Smooth muscle cell (in vitro differentiated cells): Measurements from ENCODE around the gene CCDC15. TPM values are rescaled to one million over a fixed set of nuclear protein-coding genes. Genes with fewer than 3 reads are reported as not detected.

Experiments used
- DNase-seq: peaks from one replicate; lab custom pipeline; 2025; ENCODE audit not compliant: unreplicated experiment; lab: John Stamatoyannopoulos, UW
- H2AFZ ChIP-seq: fragments of 200-600 bp; sonication (generic); 2 replicates; pipeline ENCODE4 v1.6.0; 2016; ENCODE audit warnings: antibody characterized with exemption, low read depth, mild to moderate bottlenecking
- H3F3A ChIP-seq: fragments of 200-600 bp; sonication (generic); 2 replicates; pipeline ENCODE4 v1.6.0; 2017; ENCODE audit warnings: antibody characterized with exemption, low read depth
- H3K27ac ChIP-seq: fragments of 200-600 bp; sonication (generic); 2 replicates; pipeline ENCODE4 v1.5.1; 2016; ENCODE audit warnings: low read depth, mild to moderate bottlenecking
- H3K27me3 ChIP-seq: fragments of 200-600 bp; sonication (generic); 2 replicates; pipeline ENCODE4 v1.6.1; 2016; ENCODE audit warnings: low read depth, mild to moderate bottlenecking
- H3K36me3 ChIP-seq: fragments of 200-600 bp; sonication (generic); 2 replicates; pipeline ENCODE4 v1.5.1; 2016; ENCODE audit warnings: low read depth
- H3K4me1 ChIP-seq: fragments of 200-600 bp; sonication (generic); 2 replicates; pipeline ENCODE4 v1.5.1; 2016; ENCODE audit warnings: low read depth
- H3K4me2 ChIP-seq: fragments of 200-600 bp; sonication (generic); 2 replicates; pipeline ENCODE4 v1.6.0; 2016; ENCODE audit warnings: mild to moderate bottlenecking
- H3K4me3 ChIP-seq: fragments of 200-600 bp; sonication (generic); 2 replicates; pipeline ENCODE4 v1.5.1; 2016; ENCODE audit warnings: mild to moderate bottlenecking
- H3K79me2 ChIP-seq: fragments of 200-600 bp; sonication (generic); 2 replicates; pipeline ENCODE4 v1.6.0; 2016; ENCODE audit warnings: low read depth, mild to moderate bottlenecking
- H3K9ac ChIP-seq: fragments of 200-600 bp; sonication (generic); 2 replicates; pipeline ENCODE4 v1.6.0; 2016; ENCODE audit warnings: low read depth
- H3K9me3 ChIP-seq: fragments of 200-600 bp; sonication (generic); replicated peaks from 2 replicates; pipeline ENCODE4 v1.5.1; 2016; ENCODE audit warnings: low read depth
- H4K20me1 ChIP-seq: fragments of 200-600 bp; sonication (generic); 2 replicates; pipeline ENCODE4 v1.6.0; 2016; ENCODE audit warnings: low read depth
- CTCF ChIP-seq: fragments of 200-600 bp; sonication (generic); IDR thresholded peaks from 2 replicates; pipeline ENCODE4 v1.5.1; 2017; ENCODE audit warnings: borderline replicate concordance, mild to moderate bottlenecking, antibody characterized with exemption; ENCODE audit not compliant: insufficient read depth, poor library complexity, severe bottlenecking
- WGBS: methylation state at CpG from one replicate; pipeline ENCODE4 v1.1.7; 2016; ENCODE audit warnings: low lambda C conversion rate; 5-methylcytosine and 5-hydroxymethylcytosine counted together
- polyA plus RNA-seq: library from polyadenylated mRNA; unstranded; fragments of >200 nt; fragmentation: Nextera tagmentation; extraction: Ambion mirVana; gene quantifications from 2 replicates; pipeline ENCODE4 v1.2.1, GENCODE V29; 2016
- total RNA-seq: library from RNA; depleted of rRNA; stranded (reverse); fragments of >200 nt; gene quantifications from 2 replicates; pipeline ENCODE4 v1.2.3, GENCODE V29; 2014

CCDC15 gene
- total and polyA plus RNA-seq, 2 experiments from 2014 or later: 1.9 to 4.0 TPM

GRCh38 chr11:125074511-125075241, 120.7 kb downstream of the CCDC15 start:
- Histone ChIP-seq H3K36me3 (no peaks in the 10 kb centered on the region), H3F3A (no peaks in the 10 kb centered on the region), H3K9me3 (no peaks in the 10 kb centered on the region), H3K79me2 (no peaks in the 10 kb centered on the region), H3K4me1 (peaks cover 8% of the 10 kb centered on the region), H3K4me3 (no peak overlapping the region), H2AFZ (no peak overlapping the region), H3K27ac (no peak overlapping the region), H4K20me1 (no peaks in the 10 kb centered on the region), H3K9ac (no peak overlapping the region), H3K4me2 (no peak overlapping the region), H3K27me3 (no peaks in the 10 kb centered on the region)
- no peak for DNase-seq
- TF ChIP-seq CTCF: no peak
- WGBS: 82% methylated on average over 11 of the region's 11 CpGs

GRCh38 chr11:125075242-125075625, 121.2 kb downstream of the CCDC15 start:
- Histone ChIP-seq H3K36me3 (no peaks in the 10 kb centered on the region), H4K20me1 (no peaks in the 10 kb centered on the region), H3K4me1 (peaks cover 6% of the 10 kb centered on the region), H3K4me3 (no peak overlapping the region), H3K9ac (no peak overlapping the region), H3K9me3 (no peaks in the 10 kb centered on the region), H3K27ac (peak overlapping the region; percentile 43), H3F3A (no peaks in the 10 kb centered on the region), H3K27me3 (no peaks in the 10 kb centered on the region), H3K4me2 (peak overlapping the region; percentile 52), H2AFZ (no peak overlapping the region), H3K79me2 (no peaks in the 10 kb centered on the region)
- 93% methylated on average over 7 of the region's 7 CpGs for WGBS
- no peak for DNase-seq
- no peak for TF ChIP-seq CTCF

GRCh38 chr11:125075900-125076317, 121.9 kb downstream of the CCDC15 start:
- Histone ChIP-seq H3K4me3 (no peak overlapping the region), H3K9ac (no peak overlapping the region), H2AFZ (no peak overlapping the region), H4K20me1 (no peaks in the 10 kb centered on the region), H3K36me3 (no peaks in the 10 kb centered on the region), H3F3A (no peaks in the 10 kb centered on the region), H3K9me3 (no peaks in the 10 kb centered on the region), H3K27ac (peak overlapping the region; percentile 43), H3K4me1 (no peaks in the 10 kb centered on the region), H3K27me3 (no peaks in the 10 kb centered on the region), H3K79me2 (no peaks in the 10 kb centered on the region), H3K4me2 (peak overlapping the region; percentile 52)
- peak; percentile 21 for TF ChIP-seq CTCF
- DNase-seq: no peak
- WGBS: 35% methylated on average over 11 of the region's 11 CpGs

- H3K27ac ChIP-seq: no peak overlapping the region
- H2AFZ ChIP-seq: no peak overlapping the region
- H3K4me1 ChIP-seq: no peaks in the 10 kb centered on the region
- no peaks in the 10 kb centered on the region for H3K27me3 ChIP-seq
- no peak overlapping the region for H3K9ac ChIP-seq
- no peaks in the 10 kb centered on the region for H3K9me3 ChIP-seq
- TF ChIP-seq CTCF: no peak
- no peak overlapping the region for H3K4me2 ChIP-seq
- no peak overlapping the region for H3K4me3 ChIP-seq
- no peaks in the 10 kb centered on the region for H3F3A ChIP-seq
- no peaks in the 10 kb centered on the region for H3K79me2 ChIP-seq
- H3K36me3 ChIP-seq: no peaks in the 10 kb centered on the region
- 92% methylated on average over 14 of the region's 14 CpGs for WGBS
- no peak for DNase-seq
- no peaks in the 10 kb centered on the region for H4K20me1 ChIP-seq
Measured at GRCh38 chr11:125076378-125076945, 122.5 kb downstream of the CCDC15 start.
